Endothelial cell of umbilical vein (primary cell): ENCODE measurements around the gene XXYLT1. TPM values are rescaled to one million over a fixed set of nuclear protein-coding genes. Genes with fewer than 3 reads are reported as not detected.

Experiments
- BruUV-seq: library from RNA; stranded (reverse); fragments of 400-500 nt; replicated peaks from 2 replicates; lab custom pipeline; 2021; lab: Mats Ljungman, UMichigan
- CTCF ChIA-PET: fragments of 300-600, 350-600 bp; sonication (Branson Sonifier 250); formaldehyde crosslinking; loops from one replicate; lab custom pipeline; 2021; ENCODE audit warnings: antibody characterized with exemption, inconsistent platforms; lab: Charles Lee
- POLR2A ChIA-PET: fragments of 300-600, 350-600 bp; sonication (Branson Sonifier 250); formaldehyde crosslinking; loops from one replicate; lab custom pipeline; 2021; ENCODE audit warnings: antibody characterized with exemption, inconsistent platforms; lab: Charles Lee
- DNase-seq: peaks from one replicate; pipeline ENCODE4 v3.0.0-alpha.2; 2011; ENCODE audit warnings: low read depth, low spot score
- FAIRE-seq: peaks from 2 replicates; lab custom pipeline; 2011; peaks lifted over from hg19 to GRCh38; lab: Jason Lieb, UNC
- H2AFZ ChIP-seq: 2 replicates; pipeline ENCODE4 v1.6.0; 2012; ENCODE audit warnings: low read depth, low read length, control low read depth, inconsistent platforms
- H3K27ac ChIP-seq: 2 replicates; pipeline ENCODE4 v1.5.1; 2011; ENCODE audit warnings: low read depth, mild to moderate bottlenecking, control low read depth, low read length, moderate library complexity; ENCODE audit not compliant: insufficient read depth
- H3K27me3 ChIP-seq, 2 experiments: 2 replicates each; pipeline versions ENCODE4 v1.6.0 to v1.6.1; 2011; ENCODE audit warnings: low read length in 2 of 2, mixed read lengths in 1 of 2; ENCODE audit not compliant: control insufficient read depth in 2 of 2, insufficient read depth in 2 of 2
- H3K36me3 ChIP-seq, 2 experiments: 2 replicates in 1 of 2; 3 replicates in 1 of 2; pipeline ENCODE4 v1.5.1; 2011; ENCODE audit warnings: low read length in 2 of 2, mild to moderate bottlenecking in 1 of 2, moderate library complexity in 1 of 2; ENCODE audit not compliant: control insufficient read depth in 2 of 2, insufficient read depth in 2 of 2; ENCODE audit errors: extremely low read depth in 1 of 2
- H3K4me1 ChIP-seq: 3 replicates; pipeline ENCODE4 v1.5.1; 2011; ENCODE audit warnings: mild to moderate bottlenecking, low read length; ENCODE audit not compliant: control insufficient read depth, insufficient read depth; ENCODE audit errors: extremely low read depth
- H3K4me2 ChIP-seq: 2 replicates; pipeline ENCODE4 v1.6.1; 2011; ENCODE audit warnings: low read length, control low read depth, mixed read lengths; ENCODE audit not compliant: insufficient read depth
- H3K4me3 ChIP-seq, 3 experiments: fragments of 200-600 bp in 1 of 3; sonication (generic), shearing (Covaris generic) in 1 of 3; replicated peaks in 1 of 3; 2 replicates each; pipeline ENCODE4 v1.5.1; 2011 to 2016; ENCODE audit warnings: control low read depth in 3 of 3, low read length in 3 of 3, mild to moderate bottlenecking in 2 of 3, inconsistent platforms in 1 of 3, low read depth in 1 of 3, moderate library complexity in 1 of 3; ENCODE audit not compliant: insufficient read depth in 1 of 3
- H3K79me2 ChIP-seq: 2 replicates; pipeline ENCODE4 v1.6.0; 2012; ENCODE audit warnings: low read length, inconsistent platforms; ENCODE audit not compliant: control insufficient read depth, insufficient read depth
- H3K9ac ChIP-seq: replicated peaks from 2 replicates; pipeline ENCODE3; 2011; ENCODE audit warnings: low read length, control low read depth; ENCODE audit not compliant: insufficient read depth; ENCODE audit errors: extremely low read depth
- H3K9me1 ChIP-seq: replicated peaks from 3 replicates; pipeline ENCODE4 v1.6.0; 2011; ENCODE audit warnings: mild to moderate bottlenecking, low read length; ENCODE audit not compliant: control insufficient read depth, insufficient read depth; ENCODE audit errors: extremely low read depth
- H3K9me3 ChIP-seq: replicated peaks from 2 replicates; pipeline ENCODE4 v1.5.1; 2012; ENCODE audit warnings: low read length, inconsistent platforms; ENCODE audit not compliant: control insufficient read depth, insufficient read depth
- H4K20me1 ChIP-seq: replicated peaks from 2 replicates; pipeline ENCODE3; 2011; ENCODE audit warnings: mild to moderate bottlenecking, low read length; ENCODE audit not compliant: control insufficient read depth, insufficient read depth; ENCODE audit errors: extremely low read depth
- EZH2 ChIP-seq: IDR thresholded peaks from 2 replicates; pipeline ENCODE4 v1.6.1; 2012; ENCODE audit warnings: borderline replicate concordance, low read depth, mild to moderate bottlenecking, moderate library complexity, low read length, inconsistent platforms; ENCODE audit not compliant: severe bottlenecking
- FOS ChIP-seq: IDR thresholded peaks from 2 replicates; pipeline ENCODE4 v1.6.1; 2011; ENCODE audit warnings: mild to moderate bottlenecking, low read length, moderate library complexity, borderline replicate concordance; ENCODE audit not compliant: insufficient read depth
- GATA2 ChIP-seq: IDR thresholded peaks from 2 replicates; pipeline ENCODE4 v1.7.0; 2011; ENCODE audit warnings: low read depth, mild to moderate bottlenecking, moderate library complexity, mixed read lengths, low read length; ENCODE audit not compliant: insufficient read length, insufficient read depth
- JUN ChIP-seq: IDR thresholded peaks from 2 replicates; pipeline ENCODE4 v1.6.1; 2011; ENCODE audit warnings: borderline replicate concordance, low read depth; ENCODE audit not compliant: insufficient read length, insufficient read depth
- MYC ChIP-seq: IDR thresholded peaks from one replicate; pipeline ENCODE4 v1.6.1; 2011; ENCODE audit warnings: mild to moderate bottlenecking, low read depth, low read length
- POLR2A ChIP-seq: IDR thresholded peaks from 2 replicates; pipeline ENCODE4 v1.6.1; 2012; ENCODE audit warnings: low read depth, mild to moderate bottlenecking, control low read depth, low read length
- POLR2AphosphoS5 ChIP-seq: IDR thresholded peaks from 2 replicates; pipeline ENCODE4 v1.6.1; 2012; ENCODE audit warnings: low read depth, mild to moderate bottlenecking, control low read depth, low read length, moderate library complexity; ENCODE audit not compliant: insufficient read depth
- dilution Hi-C: fragments of 300-500 bp; cut with MboI; formaldehyde crosslinking; loops from one replicate; pipeline ENCODE4 v1.15.0; 2019; ENCODE audit warnings: low sequenced_read_pairs; ENCODE audit not compliant: extremely low pct_ligation_motif_present
- intact Hi-C: fragments of 100-400 bp; cut with micrococcal nuclease; formaldehyde crosslinking; loops from one replicate; pipeline ENCODE4 v1.10.0; 2022
- polyA plus RNA-seq, 4 experiments: library from polyadenylated mRNA; depleted of rRNA in 3 of 4; stranded (reverse) in 3 of 4; unstranded in 1 of 4; fragments of >200 nt; gene quantifications; 2 replicates each; pipeline versions ENCODE4 v1.2.1 to v1.2.3, GENCODE V29; 2011 to 2012; ENCODE audit warnings: missing spikeins in 1 of 4
- total RNA-seq: library from RNA; stranded (reverse); gene quantifications from 2 replicates; pipeline ENCODE4 v1.2.3, GENCODE V29; 2021
- TF ChIP-seq, protein P1 (sequence below), 2 donors: IDR thresholded peaks; 1 replicate in 1 of 2; 2 replicates in 1 of 2; pipeline ENCODE4 v1.5.1; 2011; ENCODE audit warnings: low read length in 2 of 2, mild to moderate bottlenecking in 2 of 2, moderate library complexity in 2 of 2, control low read depth in 1 of 2, inconsistent platforms in 1 of 2, low read depth in 1 of 2; ENCODE audit not compliant: insufficient read depth in 1 of 2; ENCODE audit errors: extremely low read depth in 1 of 2
- TF ChIP-seq, protein P2 (sequence below): IDR thresholded peaks from 2 replicates; pipeline ENCODE4 v1.6.1; 2011; ENCODE audit not compliant: insufficient read depth, insufficient read length

XXYLT1 gene
- total and polyA plus RNA-seq, 2 donors (not counting 3 experiments of a cell fraction or from before 2014, with no cell fraction given): 54.4 to 78.1 TPM

DNA sequence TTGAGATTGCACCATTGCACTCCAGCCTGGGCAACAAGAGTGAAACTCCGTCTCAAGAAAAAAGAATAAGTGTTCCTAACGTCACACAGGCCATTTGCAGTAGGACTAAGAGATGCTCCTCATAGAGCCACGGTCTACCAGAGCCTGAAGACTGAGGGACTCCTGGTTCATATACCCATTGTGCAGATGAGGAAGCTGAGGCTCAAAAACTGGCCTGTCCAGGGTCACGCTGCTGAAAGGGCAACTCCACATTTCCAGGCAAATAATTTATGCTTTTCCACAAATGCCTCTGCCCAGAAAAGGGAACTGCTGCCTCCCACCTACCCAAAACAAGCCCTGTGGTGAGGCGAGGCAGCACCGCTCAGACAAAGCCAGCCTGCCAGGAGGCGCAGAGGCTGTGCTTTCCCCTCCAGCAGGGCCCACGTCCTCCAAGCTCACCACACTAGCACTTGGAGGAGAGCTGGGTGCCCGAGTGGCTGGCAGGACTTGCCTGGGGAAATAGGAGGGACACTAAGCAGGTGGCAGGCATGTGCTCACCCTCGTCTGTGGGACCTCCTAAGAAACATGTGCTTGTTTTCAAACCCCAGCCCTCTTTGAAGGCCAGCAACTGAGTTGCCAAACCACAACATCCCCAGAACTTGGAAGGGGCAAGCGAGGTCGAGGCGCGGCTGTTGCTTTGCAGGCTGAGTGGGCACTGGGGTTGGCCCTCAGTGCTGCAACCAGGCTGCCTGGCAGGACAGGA lies 195.6 kb downstream of the XXYLT1 start:
- no peaks in the 10 kb centered on the region for H3K36me3 ChIP-seq
- H3K9me3 ChIP-seq: no peaks in the 10 kb centered on the region
- FAIRE-seq: no peak
- intact Hi-C loops (loop anchor here (10.0 kb wide), 1 partner anchor 739 kb away; the partner anchor contains the start of gene MUC4), dilution Hi-C loops (no loop called here)
- ChIA-PET CTCF (interaction anchor here (0.8 kb wide), 1 partner anchor 11 kb away, joined by 3 read pairs; no protein-coding TSS in a partner anchor), POLR2A (no interaction called here)
- H3K9ac ChIP-seq: no peak overlapping the region
- no peaks in the 10 kb centered on the region for H3K79me2 ChIP-seq
- no peaks in the 10 kb centered on the region for H4K20me1 ChIP-seq
- no peak overlapping the region for H3K4me3 ChIP-seq
- H3K9me1 ChIP-seq: no peaks in the 10 kb centered on the region
- H2AFZ ChIP-seq: no peak overlapping the region
- no peaks in the 10 kb centered on the region for H3K27me3 ChIP-seq
- H3K27ac ChIP-seq: no peak overlapping the region
- BruUV-seq: no TSS peak
- no peak for DNase-seq
- peaks cover 7% of the 10 kb centered on the region for H3K4me1 ChIP-seq
- TF ChIP-seq FOS (no peak), POLR2A (no peak), JUN (no peak), POLR2AphosphoS5 (no peak), MYC (no peak), GATA2 (no peak), EZH2 (no peak)
- TF ChIP-seq, protein P1, sequence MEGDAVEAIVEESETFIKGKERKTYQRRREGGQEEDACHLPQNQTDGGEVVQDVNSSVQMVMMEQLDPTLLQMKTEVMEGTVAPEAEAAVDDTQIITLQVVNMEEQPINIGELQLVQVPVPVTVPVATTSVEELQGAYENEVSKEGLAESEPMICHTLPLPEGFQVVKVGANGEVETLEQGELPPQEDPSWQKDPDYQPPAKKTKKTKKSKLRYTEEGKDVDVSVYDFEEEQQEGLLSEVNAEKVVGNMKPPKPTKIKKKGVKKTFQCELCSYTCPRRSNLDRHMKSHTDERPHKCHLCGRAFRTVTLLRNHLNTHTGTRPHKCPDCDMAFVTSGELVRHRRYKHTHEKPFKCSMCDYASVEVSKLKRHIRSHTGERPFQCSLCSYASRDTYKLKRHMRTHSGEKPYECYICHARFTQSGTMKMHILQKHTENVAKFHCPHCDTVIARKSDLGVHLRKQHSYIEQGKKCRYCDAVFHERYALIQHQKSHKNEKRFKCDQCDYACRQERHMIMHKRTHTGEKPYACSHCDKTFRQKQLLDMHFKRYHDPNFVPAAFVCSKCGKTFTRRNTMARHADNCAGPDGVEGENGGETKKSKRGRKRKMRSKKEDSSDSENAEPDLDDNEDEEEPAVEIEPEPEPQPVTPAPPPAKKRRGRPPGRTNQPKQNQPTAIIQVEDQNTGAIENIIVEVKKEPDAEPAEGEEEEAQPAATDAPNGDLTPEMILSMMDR (IDR thresholded peaks at IDR 0.05; ENCODE audit: extremely low read depth in 1 of 2, insufficient read depth in 1 of 2, low read depth in 1 of 2, low read length in 2 of 2): no peak
- TF ChIP-seq, protein P2, sequence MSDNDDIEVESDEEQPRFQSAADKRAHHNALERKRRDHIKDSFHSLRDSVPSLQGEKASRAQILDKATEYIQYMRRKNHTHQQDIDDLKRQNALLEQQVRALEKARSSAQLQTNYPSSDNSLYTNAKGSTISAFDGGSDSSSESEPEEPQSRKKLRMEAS: no peak
- no peak overlapping the region for H3K4me2 ChIP-seq
